ENCODE results near the gene NAB2. TPM values are rescaled to one million over a fixed set of nuclear protein-coding genes. Genes with fewer than 3 reads are reported as not detected.
A peak's percentile ranks its signal among the peaks of the same experiment; 100 is the strongest.

Gene NAB2
- total and polyA plus RNA-seq, 9 of the 15 experiments (the other 6 are each of a cell fraction or from before 2014, with no cell fraction given) = 0.45 to 40.9 (median 20.4) TPM

GRCh38 chr12:57111031-57111734, 22.3 kb downstream of the NAB2 start, which contains the start of gene STAT6 (continued):
- TF ChIP-seq ATF3 (IDR thresholded peaks at IDR 0.05) (no peak), ATF3 (CRISPR knock-in tag; conservative IDR thresholded peaks at IDR 0.05) (no peak), CREB3L1 (IDR thresholded peaks at IDR 0.05; ENCODE audit: borderline replicate concordance, low read depth) (0 out of 2 replicates have a peak, but pooled peaks have one; percentile 6), GTF2A2 (tag; IDR thresholded peaks at IDR 0.05) (no peak), THRB (CRISPR knock-in tag; conservative IDR thresholded peaks at IDR 0.05) (peak; percentile 86), PREB (CRISPR knock-in tag; IDR thresholded peaks at IDR 0.05) (no peak), POLR3A (IDR thresholded peaks at IDR 0.05; ENCODE audit: borderline replicate concordance, extremely low read depth, insufficient read depth, insufficient read length) (no peak), SREBF1 (IDR thresholded peaks at IDR 0.05; ENCODE audit: borderline replicate concordance, low read depth, low read length) (no peak), POLR2AphosphoS5 (IDR thresholded peaks at IDR 0.05; ENCODE audit: control insufficient read depth, insufficient read depth, low read depth, low read length) (peak; percentile 33; the same call in 1 of the 2 replicates), FIP1L1 (IDR thresholded peaks at IDR 0.05; ENCODE audit: low read depth, low read length, poor library complexity, severe bottlenecking) (no peak), LCOR (CRISPR knock-in tag; IDR thresholded peaks at IDR 0.05) (no peak; the same call in 1 of the 2 replicates), MTA2 (IDR thresholded peaks at IDR 0.05; ENCODE audit: low read depth) (peak; percentile 36; the same call in 1 of the 2 replicates), SMARCA5 (IDR thresholded peaks at IDR 0.05) (0 out of 2 replicates have a peak, but pooled peaks have one; percentile 29), SIX5 (IDR thresholded peaks at IDR 0.05; ENCODE audit: borderline replicate concordance in 1 of 2, insufficient read depth in 1 of 2, low read depth in 1 of 2, low read length in 2 of 2) (no peak), PHF8 (IDR thresholded peaks at IDR 0.05; ENCODE audit: borderline replicate concordance, low read length) (peak; percentile 49; the same call in 1 of the 2 replicates), MEF2D (tag; conservative IDR thresholded peaks at IDR 0.05; ENCODE audit: low read depth) (0 out of 2 replicates have a peak, but pooled peaks have one; percentile 22), MYC (IDR thresholded peaks at IDR 0.05; ENCODE audit: low read depth, low read length) (peak; percentile 68), MYC (CRISPR knock-in tag; IDR thresholded peaks at IDR 0.05; ENCODE audit: borderline replicate concordance, low read depth) (0 out of 2 replicates have a peak, but pooled peaks have one; percentile 19), NR4A1 (CRISPR knock-in tag; IDR thresholded peaks at IDR 0.05) (no peak), NR4A1 (tag; IDR thresholded peaks at IDR 0.05) (peak; percentile 40; the same call in 1 of the 2 replicates), CBFA2T3 (IDR thresholded peaks at IDR 0.05) (peak; percentile 42), ZFX (CRISPR knock-in tag; IDR thresholded peaks at IDR 0.05) (peak; percentile 59), ETS2 (tag; IDR thresholded peaks at IDR 0.05; ENCODE audit: borderline replicate concordance, poor library complexity, severe bottlenecking) (no peak)

Measured in K562 (cell line).